Fibroblast of lung (primary cell): ENCODE results near the gene PDC. TPM values are rescaled to one million over a fixed set of nuclear protein-coding genes. Genes with fewer than 3 reads are reported as not detected.

Source experiments
- DNase-seq, 2 donors: peaks; one replicate each; pipeline versions ENCODE4 v3.0.0 to v3.0.0-alpha.2; 2010; ENCODE audit warnings: low read depth in 2 of 2
- H2AFZ ChIP-seq: 2 replicates; pipeline ENCODE4 v1.5.1; 2012; ENCODE audit warnings: low read length, control low read depth, inconsistent platforms
- H3K27ac ChIP-seq: 2 replicates; pipeline ENCODE4 v1.5.1; 2011; ENCODE audit warnings: low read length, control low read depth; ENCODE audit not compliant: insufficient read depth
- H3K27me3 ChIP-seq: 2 replicates; pipeline ENCODE4 v1.5.1; 2011; ENCODE audit warnings: mild to moderate bottlenecking, low read length; ENCODE audit not compliant: control insufficient read depth, insufficient read depth
- H3K36me3 ChIP-seq: 2 replicates; pipeline ENCODE4 v1.5.1; 2011; ENCODE audit warnings: low read length; ENCODE audit not compliant: control insufficient read depth, insufficient read depth
- H3K4me1 ChIP-seq: 2 replicates; pipeline ENCODE4 v1.5.1; 2011; ENCODE audit warnings: low read length; ENCODE audit not compliant: control insufficient read depth, insufficient read depth; ENCODE audit errors: extremely low read depth
- H3K4me2 ChIP-seq: 2 replicates; pipeline ENCODE4 v1.5.1; 2011; ENCODE audit warnings: low read length, control low read depth; ENCODE audit not compliant: insufficient read depth; ENCODE audit errors: extremely low read depth
- H3K4me3 ChIP-seq, 4 experiments: fragments of 200-600 bp in 1 of 4; sonication (generic) in 1 of 4; replicated peaks in 1 of 4; 2 replicates each; pipeline ENCODE4 v1.5.1; 2011 to 2016; ENCODE audit warnings: low read length in 4 of 4, low read depth in 3 of 4, mild to moderate bottlenecking in 3 of 4, control low read depth in 2 of 4, inconsistent platforms in 1 of 4, mixed read lengths in 1 of 4; ENCODE audit not compliant: insufficient read depth in 1 of 4; ENCODE audit errors: control extremely low read depth in 1 of 4
- H3K79me2 ChIP-seq: 2 replicates; pipeline ENCODE4 v1.5.1; 2012; ENCODE audit warnings: mild to moderate bottlenecking, low read length, inconsistent platforms; ENCODE audit not compliant: control insufficient read depth, insufficient read depth
- H3K9ac ChIP-seq: 2 replicates; pipeline ENCODE4 v1.5.1; 2011; ENCODE audit warnings: mild to moderate bottlenecking, low read length, control low read depth; ENCODE audit not compliant: insufficient read depth
- H3K9me3 ChIP-seq: 2 replicates; pipeline ENCODE4 v1.5.1; 2012; ENCODE audit warnings: low read depth, low read length; ENCODE audit not compliant: control insufficient read depth, insufficient read depth
- H4K20me1 ChIP-seq: 2 replicates; pipeline ENCODE4 v1.5.1; 2011; ENCODE audit warnings: low read length; ENCODE audit not compliant: control insufficient read depth, insufficient read depth; ENCODE audit errors: extremely low read depth
- CTCF ChIP-seq, 2 donors: IDR thresholded peaks in 1 of 2; conservative IDR thresholded peaks in 1 of 2; 1 replicate in 1 of 2; 2 replicates in 1 of 2; pipeline ENCODE4 v1.5.1; 2011 to 2012; ENCODE audit warnings: low read length in 2 of 2, control low read depth in 1 of 2, inconsistent platforms in 1 of 2, low read depth in 1 of 2, mild to moderate bottlenecking in 1 of 2
- EZH2 ChIP-seq: IDR thresholded peaks from 2 replicates; pipeline ENCODE4 v1.5.1; 2012; ENCODE audit warnings: low read length, control low read depth, mild to moderate bottlenecking; ENCODE audit errors: missing control alignments
- polyA plus RNA-seq, 2 donors: library from polyadenylated mRNA; depleted of rRNA in 1 of 2; stranded (reverse) in 1 of 2; unstranded in 1 of 2; fragments of >200 nt; gene quantifications; 2 replicates each; pipeline ENCODE4 v1.2.1, GENCODE V29; 2011 to 2012; ENCODE audit warnings: missing spikeins in 1 of 2
- total RNA-seq: library from RNA; depleted of rRNA; stranded (reverse); fragments of >200 nt; gene quantifications from 2 replicates; pipeline ENCODE4 v1.2.1, GENCODE V29; 2014

Gene PDC
- total and polyA plus RNA-seq, 2 donors (not counting 1 experiment from before 2014, with no cell fraction given), result not detected

DNA sequence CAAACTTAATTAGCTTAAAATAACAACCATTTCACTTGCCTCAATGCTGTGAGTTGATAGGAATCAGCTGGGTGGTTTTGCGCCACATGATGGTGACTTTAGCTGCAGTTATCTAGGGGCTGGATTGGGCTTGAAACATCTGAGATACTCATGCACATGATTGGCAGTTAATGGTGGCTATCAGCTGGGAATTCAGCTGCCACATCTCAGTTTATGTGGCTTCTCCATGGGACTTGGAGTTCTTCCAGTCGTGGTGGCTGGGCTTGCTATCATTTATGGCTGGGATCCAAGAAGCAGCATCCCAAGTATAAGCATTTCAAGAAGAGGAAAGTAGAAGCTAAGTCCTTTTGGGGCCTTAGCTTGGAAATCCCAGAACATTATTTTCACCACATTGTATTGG, 36.4 kb downstream of the PDC start:
- Histone ChIP-seq H3K27ac (no peak overlapping the region), H3K79me2 (no peaks in the 10 kb centered on the region), H3K36me3 (peaks cover 2% of the 10 kb centered on the region), H3K4me3 (no peak overlapping the region), H4K20me1 (no peaks in the 10 kb centered on the region), H2AFZ (no peak overlapping the region), H3K27me3 (no peaks in the 10 kb centered on the region), H3K4me2 (no peak overlapping the region), H3K9me3 (no peaks in the 10 kb centered on the region), H3K4me1 (no peaks in the 10 kb centered on the region), H3K9ac (no peak overlapping the region)
- TF ChIP-seq CTCF (conservative IDR thresholded peaks at IDR 0.05 in 1 of 2, IDR thresholded peaks at IDR 0.05 in 1 of 2; ENCODE audit: low read depth in 1 of 2, low read length in 2 of 2) (no peak), EZH2 (no peak)
- DNase-seq, result peak; percentile 13 to 55

- Histone ChIP-seq H3K4me1 (no peaks in the 10 kb centered on the region), H3K36me3 (peaks cover 2% of the 10 kb centered on the region), H3K27ac (no peak overlapping the region), H3K4me2 (no peak overlapping the region), H3K27me3 (no peaks in the 10 kb centered on the region), H2AFZ (no peak overlapping the region), H4K20me1 (no peaks in the 10 kb centered on the region), H3K4me3 (no peak overlapping the region), H3K79me2 (no peaks in the 10 kb centered on the region), H3K9ac (no peak overlapping the region), H3K9me3 (no peaks in the 10 kb centered on the region)
- TF ChIP-seq CTCF (conservative IDR thresholded peaks at IDR 0.05 in 1 of 2, IDR thresholded peaks at IDR 0.05 in 1 of 2; ENCODE audit: low read depth in 1 of 2, low read length in 2 of 2) (no peak), EZH2 (no peak)
- DNase-seq, result no peak
Observed at GRCh38 chr1:186421446-186421845, 39.5 kb downstream of the PDC start.

GRCh38 chr1:186420923-186421322, 40.0 kb downstream of the PDC start:
- TF ChIP-seq CTCF (conservative IDR thresholded peaks at IDR 0.05 in 1 of 2, IDR thresholded peaks at IDR 0.05 in 1 of 2; ENCODE audit: low read depth in 1 of 2, low read length in 2 of 2) (no peak), EZH2 (no peak)
- no peak overlapping the region for H3K9ac ChIP-seq
- H2AFZ ChIP-seq, result no peak overlapping the region
- no peak overlapping the region for H3K27ac ChIP-seq
- H4K20me1 ChIP-seq, result no peaks in the 10 kb centered on the region
- H3K4me3 ChIP-seq, result no peak overlapping the region
- peak overlapping the region; percentile 48 for H3K4me2 ChIP-seq
- H3K79me2 ChIP-seq, result no peaks in the 10 kb centered on the region
- no peaks in the 10 kb centered on the region for H3K4me1 ChIP-seq
- H3K36me3 ChIP-seq, result peaks cover 2% of the 10 kb centered on the region
- H3K9me3 ChIP-seq, result no peaks in the 10 kb centered on the region
- peak in 1 of 2 donors; percentile 48 for DNase-seq
- H3K27me3 ChIP-seq, result no peaks in the 10 kb centered on the region
